Activated naive CD8-positive, alpha-beta T cell treated with anti-CD3 and anti-CD28 coated beads for 36 hours (primary cell): ENCODE data around the gene SNRNP25. TPM values are rescaled to one million over a fixed set of nuclear protein-coding genes. Genes with fewer than 3 reads are reported as not detected.
A peak's percentile ranks its signal among the peaks of the same experiment; 100 is the strongest.

ENCODE experiments used
- DNase-seq: peaks from one replicate; pipeline ENCODE4 v3.0.0; 2021
- H3K27ac Mint-ChIP-seq: one replicate; pipeline ENCODE4 v1.8.0; 2022; ENCODE audit warnings: mild to moderate bottlenecking, moderate library complexity, mixed read lengths
- H3K27me3 Mint-ChIP-seq: one replicate; pipeline ENCODE4 v1.8.0; 2022; ENCODE audit warnings: mild to moderate bottlenecking, mixed read lengths
- H3K36me3 Mint-ChIP-seq: one replicate; pipeline ENCODE4 v1.8.0; 2021; ENCODE audit warnings: mild to moderate bottlenecking, mixed read lengths
- H3K4me1 Mint-ChIP-seq: one replicate; pipeline ENCODE4 v1.8.0; 2021; ENCODE audit warnings: mixed read lengths
- H3K4me3 Mint-ChIP-seq: one replicate; pipeline ENCODE4 v1.8.0; 2022; ENCODE audit warnings: mild to moderate bottlenecking, moderate library complexity, mixed read lengths
- H3K9me3 Mint-ChIP-seq: one replicate; pipeline ENCODE4 v1.8.0; 2022; ENCODE audit warnings: mixed read lengths
- total RNA-seq, 2 experiments: library from RNA; stranded (reverse); gene quantifications; one replicate each; pipeline ENCODE4 v1.2.3, GENCODE V29; 2021

Gene SNRNP25
- total RNA-seq, 2 experiments from 2014 or later, result 98.4 to 103 TPM

DNA sequence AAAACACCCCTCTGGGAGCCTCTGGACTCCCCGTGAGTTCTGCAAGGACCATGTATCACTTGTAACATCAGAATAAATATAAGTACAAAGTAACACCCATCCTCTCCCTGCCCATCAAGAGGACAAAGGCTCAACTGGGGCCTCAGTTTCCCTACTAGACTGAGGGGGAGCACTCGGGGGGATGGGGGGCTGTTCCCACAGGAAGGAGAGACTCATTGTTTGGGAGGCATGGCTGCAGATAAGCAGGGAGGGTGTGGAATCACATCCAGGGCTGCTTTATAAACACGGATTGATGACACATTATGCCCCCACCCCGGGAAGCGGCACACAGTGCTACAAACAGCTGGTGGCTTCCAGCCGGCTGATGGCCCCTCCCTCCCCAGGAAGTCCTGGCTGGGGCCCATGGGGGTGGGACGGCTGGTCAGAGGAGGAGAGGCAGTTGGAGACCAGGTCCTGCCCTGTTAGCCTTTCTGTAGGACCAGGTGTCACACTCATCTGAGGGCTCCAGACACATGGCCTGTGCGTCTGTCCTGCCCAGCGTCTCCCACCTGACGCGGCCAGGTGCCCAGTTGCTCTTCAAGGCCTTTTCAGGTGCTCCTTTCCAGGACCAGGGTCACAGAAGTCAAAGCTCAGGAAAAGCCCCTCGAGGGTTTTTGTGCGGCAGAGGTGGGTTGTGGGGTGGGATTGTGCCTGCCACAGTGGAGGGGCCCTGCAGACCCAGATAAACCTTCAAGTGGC lies 23.1 kb downstream of the SNRNP25 start:
- peaks cover 25% of the 10 kb centered on the region for H3K27me3 Mint-ChIP-seq

DNA sequence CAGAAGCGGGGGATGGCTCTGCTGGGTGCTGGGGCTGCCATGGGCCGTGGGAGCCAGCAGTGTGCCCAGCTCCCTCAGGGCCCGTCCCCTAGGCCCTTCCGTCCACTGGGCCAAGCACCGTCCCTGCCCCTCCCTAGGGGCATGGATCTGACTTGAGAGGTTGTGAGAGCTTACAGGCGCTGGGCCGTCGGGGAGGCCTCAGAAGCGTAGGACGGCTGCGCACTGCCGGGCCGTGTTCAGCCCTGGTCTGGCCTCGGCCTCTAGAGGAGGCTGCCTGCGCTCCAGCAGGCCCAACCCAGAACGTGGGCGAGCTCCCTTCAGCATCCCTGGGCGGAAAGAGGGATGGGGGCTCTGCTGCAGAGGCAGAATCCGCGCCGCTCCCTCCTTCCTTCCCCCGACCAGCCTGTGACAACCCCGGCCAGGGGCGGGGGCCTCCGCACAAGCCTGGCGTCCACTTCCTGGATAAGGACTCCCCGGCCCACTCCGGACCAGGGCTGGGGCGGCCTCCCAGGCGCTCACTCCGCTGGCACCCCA lies 23.7 kb downstream of the SNRNP25 start:
- Mint-ChIP-seq H3K4me1 (peaks cover 26% of the 10 kb centered on the region), H3K9me3 (no peaks in the 10 kb centered on the region), H3K27ac (peak overlapping the region; percentile 73), H3K36me3 (peaks cover 4% of the 10 kb centered on the region), H3K27me3 (peaks cover 23% of the 10 kb centered on the region), H3K4me3 (peak overlapping the region; percentile 78)
- DNase-seq, result peak; percentile 55

More for the DNA sequence above, 23.1 kb downstream of the SNRNP25 start:
- peak; percentile 26 for DNase-seq
- Mint-ChIP-seq H3K9me3 (no peaks in the 10 kb centered on the region), H3K4me1 (peaks cover 26% of the 10 kb centered on the region), H3K27ac (no peak overlapping the region), H3K36me3 (peaks cover 4% of the 10 kb centered on the region), H3K4me3 (peak overlapping the region; percentile 78)

DNA sequence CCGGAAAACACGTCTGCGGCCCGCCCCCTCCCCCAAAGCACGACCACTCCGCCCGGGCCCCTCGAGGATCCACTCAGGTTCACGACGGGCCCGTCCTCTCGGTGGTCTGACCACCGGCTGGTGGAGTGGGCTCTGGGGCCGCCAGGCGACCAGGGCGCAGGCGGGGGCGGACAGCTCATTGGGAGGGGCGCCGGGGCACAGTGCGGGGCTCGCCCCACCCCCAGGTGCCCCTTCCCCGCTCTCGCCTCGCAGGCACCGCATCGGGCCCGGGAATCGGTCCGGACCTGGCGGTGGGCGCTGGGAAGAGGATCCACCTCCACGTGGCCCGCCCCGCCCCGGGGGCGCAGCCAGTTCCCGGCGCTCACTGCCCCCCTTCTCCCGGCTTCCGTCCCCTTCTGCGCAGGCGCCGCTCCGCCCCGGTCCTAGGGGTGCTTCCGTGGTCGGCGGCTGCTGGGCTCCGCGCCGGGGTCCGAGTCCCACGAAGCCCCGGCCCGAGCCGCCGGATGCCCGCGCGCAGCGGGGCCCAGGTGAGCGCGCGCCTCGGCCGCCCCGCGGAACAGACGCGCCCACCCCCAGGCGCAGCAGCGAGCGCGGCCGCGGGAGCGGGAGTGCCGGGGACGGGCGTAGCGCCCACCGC lies 24.3 kb downstream of the SNRNP25 start, which contains the start of gene MPG:
Gene MPG (plus strand): TSS at position 419 of the 637 bp plus-strand sequence. CDS start 85 bp downstream, at position 504.
- Mint-ChIP-seq H3K27me3 (peaks cover 20% of the 10 kb centered on the region), H3K27ac (peak within 1 kb of the TSS; percentile 82), H3K4me3 (peak within 1 kb of the TSS; percentile 82), H3K4me1 (peaks cover 26% of the 10 kb centered on the region), H3K36me3 (peaks cover 4% of the 10 kb centered on the region), H3K9me3 (no peaks in the 10 kb centered on the region)
- peak; percentile 86 for DNase-seq

- H3K27me3 Mint-ChIP-seq, result peaks cover 14% of the 10 kb centered on the region
- H3K9me3 Mint-ChIP-seq, result no peaks in the 10 kb centered on the region
- H3K4me3 Mint-ChIP-seq, result peak overlapping the region; percentile 82
- peak overlapping the region; percentile 82 for H3K27ac Mint-ChIP-seq
- H3K36me3 Mint-ChIP-seq, result peaks cover 4% of the 10 kb centered on the region
- DNase-seq, result no peak
- H3K4me1 Mint-ChIP-seq, result peaks cover 26% of the 10 kb centered on the region
These were observed 25.0 kb downstream of the SNRNP25 start for GRCh38 chr16:78444-79150.

DNA sequence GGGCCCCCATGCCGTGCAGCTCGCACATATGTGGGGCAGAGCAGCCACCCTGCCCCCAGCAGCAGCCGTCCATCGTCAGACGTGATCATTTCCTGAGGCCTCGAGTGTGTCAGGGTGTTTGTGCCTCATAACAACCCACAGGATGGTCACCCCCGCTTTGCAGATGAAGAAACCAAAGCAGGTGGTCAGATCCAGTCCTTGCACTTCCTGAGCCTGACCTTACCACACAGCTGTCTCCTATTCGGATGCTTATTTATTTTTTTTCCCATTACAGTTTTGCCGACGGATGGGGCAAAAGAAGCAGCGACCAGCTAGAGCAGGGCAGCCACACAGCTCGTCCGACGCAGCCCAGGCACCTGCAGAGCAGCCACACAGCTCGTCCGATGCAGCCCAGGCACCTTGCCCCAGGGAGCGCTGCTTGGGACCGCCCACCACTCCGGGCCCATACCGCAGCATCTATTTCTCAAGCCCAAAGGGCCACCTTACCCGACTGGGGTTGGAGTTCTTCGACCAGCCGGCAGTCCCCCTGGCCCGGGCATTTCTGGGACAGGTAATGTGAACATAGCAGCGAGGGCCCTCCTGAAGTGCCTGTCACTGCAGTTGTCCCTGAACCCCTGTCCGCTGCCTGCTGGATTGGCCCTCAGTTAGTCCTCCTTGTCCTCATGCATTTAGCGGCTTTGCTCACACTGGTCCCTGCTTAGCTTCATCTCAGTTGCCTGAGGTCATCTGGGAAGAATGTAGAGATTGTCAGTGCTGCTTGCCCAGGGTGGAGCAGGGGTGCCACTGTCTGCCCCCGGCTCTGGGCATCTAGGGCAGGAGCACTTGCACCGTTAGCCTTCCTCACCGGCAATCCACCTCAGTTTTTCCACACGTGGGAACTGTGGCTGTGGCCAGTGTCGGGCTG lies 25.8 kb downstream of the SNRNP25 start:
- peak overlapping the region; percentile 82 for H3K4me3 Mint-ChIP-seq

GRCh38 chr16:83060-83603 lies 29.5 kb downstream of the SNRNP25 start:
- Mint-ChIP-seq H3K27me3 (no peaks in the 10 kb centered on the region), H3K36me3 (peaks cover 16% of the 10 kb centered on the region), H3K4me3 (no peak overlapping the region), H3K27ac (peak overlapping the region; percentile 38), H3K9me3 (no peaks in the 10 kb centered on the region), H3K4me1 (peaks cover 30% of the 10 kb centered on the region)
- DNase-seq, result no peak

More for the DNA sequence above, 25.8 kb downstream of the SNRNP25 start:
- Mint-ChIP-seq H3K27ac (peak overlapping the region; percentile 82), H3K4me1 (peaks cover 34% of the 10 kb centered on the region), H3K36me3 (peaks cover 8% of the 10 kb centered on the region), H3K27me3 (peaks cover 6% of the 10 kb centered on the region), H3K9me3 (no peaks in the 10 kb centered on the region)
- no peak for DNase-seq

DNA sequence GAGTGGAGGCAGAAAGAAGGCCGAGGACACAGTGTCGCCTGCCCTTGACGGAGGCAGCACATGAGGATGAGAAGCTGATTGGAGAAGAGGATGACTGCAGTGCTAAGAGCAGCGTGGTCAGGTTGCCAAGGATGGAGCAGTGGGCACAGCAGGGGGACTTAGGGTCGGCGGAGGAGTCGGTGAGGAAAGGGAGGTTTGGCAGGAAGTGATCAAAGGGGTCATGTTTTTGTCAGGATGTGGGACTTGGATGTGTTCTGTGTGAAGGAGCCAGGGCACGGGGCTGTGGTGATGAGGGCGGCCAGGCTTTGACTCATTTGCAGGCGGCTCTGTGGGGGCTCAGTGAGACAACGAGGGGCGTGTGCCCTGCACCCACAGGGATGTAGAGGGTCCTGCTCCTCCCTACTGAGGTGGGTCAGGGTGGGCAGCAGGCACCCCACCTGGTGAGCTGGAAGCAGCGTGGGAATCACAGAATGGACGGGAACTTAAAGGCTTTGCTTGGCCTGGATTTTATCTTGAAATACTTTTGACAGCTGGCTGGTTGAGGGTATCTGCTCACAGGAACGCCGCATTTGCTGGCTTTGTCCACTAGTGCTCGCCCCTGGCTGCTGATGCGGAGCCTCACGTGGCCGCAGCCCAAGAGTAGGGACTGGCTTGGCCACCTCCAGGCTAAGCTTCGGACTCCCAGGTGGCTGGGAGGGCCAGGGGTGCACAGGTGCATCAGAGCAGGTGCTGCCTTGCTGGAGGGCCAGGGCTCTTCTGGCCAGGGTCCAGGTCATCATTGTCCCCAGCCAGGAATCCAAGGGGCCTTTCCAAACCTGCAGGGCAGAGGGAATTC lies 30.4 kb downstream of the SNRNP25 start:
- peak; percentile 55 for DNase-seq
- Mint-ChIP-seq H3K4me1 (peaks cover 25% of the 10 kb centered on the region), H3K27ac (peak overlapping the region; percentile 79), H3K9me3 (no peaks in the 10 kb centered on the region), H3K4me3 (peak overlapping the region; percentile 1), H3K36me3 (peaks cover 19% of the 10 kb centered on the region), H3K27me3 (no peaks in the 10 kb centered on the region)

DNA sequence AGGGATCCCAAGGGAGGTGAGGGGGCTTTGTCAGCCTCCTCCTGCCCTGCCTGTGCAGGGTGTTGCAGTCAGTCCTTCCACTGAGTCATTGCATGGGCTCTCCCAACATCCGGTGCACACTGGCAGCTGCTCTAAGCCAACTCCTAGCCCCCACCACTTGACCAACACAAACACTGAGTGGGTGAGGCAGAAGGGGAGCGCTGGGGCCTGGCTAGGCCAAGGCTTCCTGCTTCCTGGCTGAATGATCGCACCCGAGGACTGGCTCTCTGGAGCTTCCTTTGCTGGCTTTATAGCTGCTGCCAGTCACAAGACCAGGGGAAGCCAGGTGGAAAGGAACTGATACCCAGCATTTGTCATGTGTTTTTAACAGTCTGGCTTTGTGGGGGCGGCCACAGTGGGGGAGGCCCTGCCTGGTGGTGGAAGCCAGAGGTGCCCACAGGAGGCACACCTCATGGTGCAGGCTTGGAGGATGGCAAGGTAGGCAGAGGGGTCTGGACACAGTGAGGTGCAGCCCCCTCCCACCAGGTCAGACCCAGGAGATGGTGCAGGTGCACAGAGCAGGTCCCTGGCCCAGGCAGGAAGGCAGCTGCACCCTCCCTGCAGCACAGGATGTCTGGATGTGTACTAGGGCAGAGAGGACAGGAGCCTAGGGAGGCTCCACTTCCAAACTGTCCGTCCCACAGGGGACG lies 31.2 kb downstream of the SNRNP25 start:
- Mint-ChIP-seq H3K36me3 (peaks cover 15% of the 10 kb centered on the region), H3K4me3 (peak overlapping the region; percentile 51), H3K27ac (peak overlapping the region; percentile 79), H3K4me1 (peaks cover 21% of the 10 kb centered on the region), H3K27me3 (no peaks in the 10 kb centered on the region), H3K9me3 (no peaks in the 10 kb centered on the region)
- DNase-seq, result peak; percentile 81

GRCh38 chr16:85407-85782 lies 31.8 kb downstream of the SNRNP25 start:
- Mint-ChIP-seq H3K27me3 (no peaks in the 10 kb centered on the region), H3K4me3 (no peak overlapping the region), H3K9me3 (no peaks in the 10 kb centered on the region), H3K27ac (peak overlapping the region; percentile 79), H3K36me3 (peaks cover 15% of the 10 kb centered on the region), H3K4me1 (peaks cover 21% of the 10 kb centered on the region)
- no peak for DNase-seq

- Mint-ChIP-seq H3K4me3 (no peak overlapping the region), H3K36me3 (peaks cover 19% of the 10 kb centered on the region), H3K27me3 (no peaks in the 10 kb centered on the region), H3K27ac (peak overlapping the region; percentile 54), H3K9me3 (no peaks in the 10 kb centered on the region), H3K4me1 (peaks cover 21% of the 10 kb centered on the region)
- DNase-seq, result no peak
These were observed 32.2 kb downstream of the SNRNP25 start for GRCh38 chr16:85865-86264.

- no peaks in the 10 kb centered on the region for H3K27me3 Mint-ChIP-seq
- peaks cover 19% of the 10 kb centered on the region for H3K36me3 Mint-ChIP-seq
- no peak overlapping the region for H3K27ac Mint-ChIP-seq
- no peak for DNase-seq
- H3K9me3 Mint-ChIP-seq, result no peaks in the 10 kb centered on the region
- H3K4me1 Mint-ChIP-seq, result peaks cover 21% of the 10 kb centered on the region
- no peak overlapping the region for H3K4me3 Mint-ChIP-seq
These were observed 32.9 kb downstream of the SNRNP25 start for GRCh38 chr16:86483-86952.

DNA sequence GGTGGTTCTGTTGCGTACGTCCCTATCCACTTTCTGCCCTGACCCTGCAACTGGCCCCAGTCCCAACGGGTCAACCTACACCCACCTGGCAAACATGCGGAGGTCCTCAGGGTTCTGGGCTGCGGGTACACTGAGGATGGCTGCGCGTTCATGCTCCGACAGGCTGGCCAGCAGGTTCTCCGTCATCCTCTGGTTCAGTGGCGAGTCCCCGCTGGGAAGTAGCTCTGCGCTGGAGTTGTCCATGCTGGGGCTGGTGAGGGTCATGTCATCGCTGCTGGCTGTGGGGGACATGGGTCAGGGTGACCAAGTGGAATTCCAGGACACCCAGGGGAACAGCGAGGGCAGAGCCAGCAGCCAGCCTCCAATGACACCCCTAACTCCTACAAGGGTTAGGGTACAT lies 35.0 kb downstream of the SNRNP25 start:
- peaks cover 18% of the 10 kb centered on the region for H3K4me1 Mint-ChIP-seq
- H3K36me3 Mint-ChIP-seq, result peaks cover 19% of the 10 kb centered on the region
- H3K4me3 Mint-ChIP-seq, result no peak overlapping the region
- no peak for DNase-seq
- no peaks in the 10 kb centered on the region for H3K27me3 Mint-ChIP-seq
- no peak overlapping the region for H3K27ac Mint-ChIP-seq
- no peaks in the 10 kb centered on the region for H3K9me3 Mint-ChIP-seq
